Measurements from ENCODE around the gene GBX2.

Gene GBX2

GRCh38 chr2:236184701-236185100, 16.5 kb upstream of the GBX2 start:
- in situ Hi-C loops (cut with MboI; ENCODE audit: low sequenced_read_pairs): loop anchor here (25.0 kb wide), 1 partner anchor 422 kb away; no protein-coding TSS in a partner anchor

- in situ Hi-C loops (cut with MboI; ENCODE audit: low sequenced_read_pairs): loop anchor here (25.0 kb wide), 1 partner anchor 419 kb away; no protein-coding TSS in a partner anchor
These were observed 12.8 kb upstream of the GBX2 start for GRCh38 chr2:236180831-236181453.

- in situ Hi-C loops (cut with MboI; ENCODE audit: low sequenced_read_pairs): loop anchor here (25.0 kb wide), 1 partner anchor 418 kb away; no protein-coding TSS in a partner anchor
These were observed 12.1 kb upstream of the GBX2 start for GRCh38 chr2:236180076-236180816.

GRCh38 chr2:236179236-236180075, 11.3 kb upstream of the GBX2 start:
- in situ Hi-C loops (cut with MboI; ENCODE audit: low sequenced_read_pairs): loop anchor here (25.0 kb wide), 1 partner anchor 417 kb away; no protein-coding TSS in a partner anchor

GRCh38 chr2:236178890-236179235, 10.7 kb upstream of the GBX2 start:
- in situ Hi-C loops (cut with MboI; ENCODE audit: low sequenced_read_pairs): loop anchor here (25.0 kb wide), 1 partner anchor 417 kb away; no protein-coding TSS in a partner anchor

GRCh38 chr2:236177967-236178889, 10.0 kb upstream of the GBX2 start:
- in situ Hi-C loops (cut with MboI; ENCODE audit: low sequenced_read_pairs): loop anchor here (25.0 kb wide), 1 partner anchor 416 kb away; no protein-coding TSS in a partner anchor

- in situ Hi-C loops (cut with MboI; ENCODE audit: low sequenced_read_pairs): loop anchor here (25.0 kb wide), 1 partner anchor 415 kb away; no protein-coding TSS in a partner anchor
These were observed 9.4 kb upstream of the GBX2 start for GRCh38 chr2:236177604-236177966.

- in situ Hi-C loops (cut with MboI; ENCODE audit: low sequenced_read_pairs): loop anchor here (25.0 kb wide), 1 partner anchor 415 kb away; no protein-coding TSS in a partner anchor
These were observed 8.8 kb upstream of the GBX2 start for GRCh38 chr2:236176951-236177350.

- in situ Hi-C loops (cut with MboI; ENCODE audit: low sequenced_read_pairs): loop anchor here (25.0 kb wide), 1 partner anchor 414 kb away; no protein-coding TSS in a partner anchor
These were observed 8.2 kb upstream of the GBX2 start for GRCh38 chr2:236176417-236176816.

- in situ Hi-C loops (cut with MboI; ENCODE audit: low sequenced_read_pairs): loop anchor here (25.0 kb wide), 1 partner anchor 413 kb away; no protein-coding TSS in a partner anchor
These were observed 7.5 kb upstream of the GBX2 start for GRCh38 chr2:236175548-236176150.

GRCh38 chr2:236173729-236174607, 5.8 kb upstream of the GBX2 start:
- in situ Hi-C loops (cut with MboI; ENCODE audit: low sequenced_read_pairs): no loop called here

- in situ Hi-C loops (cut with MboI; ENCODE audit: low sequenced_read_pairs): no loop called here
These were observed 5.0 kb upstream of the GBX2 start for GRCh38 chr2:236173036-236173728.

GRCh38 chr2:236172255-236173035, 4.3 kb upstream of the GBX2 start:
- in situ Hi-C loops (cut with MboI; ENCODE audit: low sequenced_read_pairs): no loop called here

- in situ Hi-C loops (cut with MboI; ENCODE audit: low sequenced_read_pairs): no loop called here
These were observed 3.6 kb upstream of the GBX2 start for GRCh38 chr2:236171680-236172254.

GRCh38 chr2:236171181-236171679, 3.0 kb upstream of the GBX2 start:
- in situ Hi-C loops (cut with MboI; ENCODE audit: low sequenced_read_pairs): no loop called here

- in situ Hi-C loops (cut with MboI; ENCODE audit: low sequenced_read_pairs): no loop called here
These were observed 2.5 kb upstream of the GBX2 start for GRCh38 chr2:236170590-236171165.
